Measurements from ENCODE around the gene SLC22A31. TPM values are rescaled to one million over a fixed set of nuclear protein-coding genes. Genes with fewer than 3 reads are reported as not detected.

The SLC22A31 gene
- total RNA-seq, 1 experiment from 2014 or later, result not detected

- peaks cover 7% of the 10 kb centered on the region for H3K4me1 ChIP-seq (ENCODE audit: low read length)
- DNase-seq, result no peak
- no peaks in the 10 kb centered on the region for H3K9me3 ChIP-seq (ENCODE audit: low read length)
- peaks cover 4% of the 10 kb centered on the region for H3K79me2 ChIP-seq (ENCODE audit: low read length)
- no peak overlapping the region for H3K4me3 ChIP-seq (ENCODE audit: low read length)
- H4K20me1 ChIP-seq (ENCODE audit: insufficient read depth, low read depth, low read length), result no peaks in the 10 kb centered on the region
- no peak overlapping the region for H3K9ac ChIP-seq (ENCODE audit: low read length)
- no peak overlapping the region for H3K4me2 ChIP-seq (ENCODE audit: low read depth, low read length, poor library complexity, severe bottlenecking)
- H2AFZ ChIP-seq (ENCODE audit: low read length), result no peak overlapping the region
- no peaks in the 10 kb centered on the region for H3K9me2 ChIP-seq (replicated peaks; ENCODE audit: insufficient read depth, low read length)
- H3K27me3 ChIP-seq (ENCODE audit: low read length), result no peaks in the 10 kb centered on the region
- H3K36me3 ChIP-seq (ENCODE audit: insufficient read depth, low read length), result no peaks in the 10 kb centered on the region
- H3K27ac ChIP-seq (ENCODE audit: low read length), result no peak overlapping the region
Measured at GRCh38 chr16:89242795-89243200, 42.5 kb upstream of the SLC22A31 start.

DNA sequence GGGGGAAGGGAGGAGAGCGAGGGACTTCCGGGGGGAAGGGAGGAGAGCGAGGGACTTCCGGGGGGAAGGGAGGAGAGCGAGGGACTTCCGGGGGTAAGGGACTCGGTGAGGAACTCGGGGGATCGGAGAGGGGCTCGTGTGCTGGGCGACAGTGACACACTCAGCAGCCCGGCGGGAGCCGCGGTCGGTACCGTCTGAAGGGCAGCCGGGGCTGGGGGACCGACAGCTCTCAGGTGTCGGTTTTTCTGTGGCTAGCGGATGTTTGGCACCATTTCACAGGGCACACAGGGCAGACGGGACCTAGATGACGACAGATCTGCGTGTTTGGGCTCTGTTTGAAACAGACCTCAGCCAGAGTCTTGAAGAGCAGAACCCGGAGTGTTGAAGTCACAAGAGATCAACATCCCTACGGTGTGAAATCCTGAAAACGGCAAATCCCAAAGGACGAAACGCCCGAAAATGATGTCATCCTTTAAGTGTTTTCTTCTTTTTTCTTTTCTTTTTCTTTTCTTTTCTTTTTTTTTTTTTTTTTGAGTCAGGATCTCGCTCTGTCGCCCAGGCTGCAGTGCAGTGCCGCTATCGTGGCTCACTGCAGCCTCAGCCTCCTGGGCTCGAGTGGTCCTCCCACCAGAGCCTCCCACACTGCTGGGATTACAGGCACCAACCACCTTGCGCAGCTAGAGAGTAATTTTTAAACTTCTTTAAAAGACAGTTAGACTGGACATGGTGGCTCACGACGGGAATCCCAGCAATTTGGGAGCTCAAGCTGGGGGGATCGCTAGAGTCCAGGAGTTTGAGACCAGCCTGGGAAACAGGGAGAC is 41.1 kb upstream of the SLC22A31 start:
- Histone ChIP-seq H2AFZ (ENCODE audit: low read length) (no peak overlapping the region), H3K4me2 (ENCODE audit: low read depth, low read length, poor library complexity, severe bottlenecking) (peak overlapping the region; percentile 94), H3K4me1 (ENCODE audit: low read length) (peaks cover 7% of the 10 kb centered on the region), H3K9ac (ENCODE audit: low read length) (peak overlapping the region; percentile 99), H3K4me3 (ENCODE audit: low read length) (peak overlapping the region; percentile 87), H3K79me2 (ENCODE audit: low read length) (peaks cover 4% of the 10 kb centered on the region), H3K27me3 (ENCODE audit: low read length) (no peaks in the 10 kb centered on the region), H3K27ac (ENCODE audit: low read length) (peak overlapping the region; percentile 70), H3K9me2 (replicated peaks; ENCODE audit: insufficient read depth, low read length) (no peaks in the 10 kb centered on the region), H3K36me3 (ENCODE audit: insufficient read depth, low read length) (no peaks in the 10 kb centered on the region), H4K20me1 (ENCODE audit: insufficient read depth, low read depth, low read length) (no peaks in the 10 kb centered on the region), H3K9me3 (ENCODE audit: low read length) (no peaks in the 10 kb centered on the region)
- DNase-seq, result peak; percentile 87

DNA sequence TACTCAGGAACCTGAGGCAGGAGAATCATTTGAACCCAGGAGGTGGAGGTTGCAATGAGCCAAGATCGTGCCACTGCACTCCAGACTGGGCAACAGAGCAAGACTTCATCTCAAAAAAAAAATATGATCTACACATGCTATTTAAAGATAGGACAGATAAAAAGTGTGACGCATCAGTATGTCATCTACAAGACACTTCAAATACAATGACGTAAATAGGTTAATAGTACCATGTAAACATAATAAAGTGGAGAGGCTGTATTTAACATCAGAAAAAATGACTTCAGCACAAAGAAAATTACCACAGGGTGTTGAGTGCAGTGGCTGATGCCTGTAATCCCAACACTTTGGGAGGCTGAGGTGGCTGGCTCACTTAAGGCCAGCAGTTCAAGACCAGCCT is 37.4 kb upstream of the SLC22A31 start:
- Histone ChIP-seq H3K27ac (ENCODE audit: low read length) (no peak overlapping the region), H3K36me3 (ENCODE audit: insufficient read depth, low read length) (peaks cover 5% of the 10 kb centered on the region; the same call in 1 of the 2 replicates), H3K9me2 (replicated peaks; ENCODE audit: insufficient read depth, low read length) (no peaks in the 10 kb centered on the region), H3K4me1 (ENCODE audit: low read length) (peaks cover 7% of the 10 kb centered on the region), H3K27me3 (ENCODE audit: low read length) (no peaks in the 10 kb centered on the region), H3K4me3 (ENCODE audit: low read length) (no peak overlapping the region), H3K9ac (ENCODE audit: low read length) (no peak overlapping the region), H2AFZ (ENCODE audit: low read length) (no peak overlapping the region), H3K9me3 (ENCODE audit: low read length) (no peaks in the 10 kb centered on the region), H3K4me2 (ENCODE audit: low read depth, low read length, poor library complexity, severe bottlenecking) (no peak overlapping the region), H4K20me1 (ENCODE audit: insufficient read depth, low read depth, low read length) (no peaks in the 10 kb centered on the region), H3K79me2 (ENCODE audit: low read length) (peaks cover 4% of the 10 kb centered on the region)
- no peak for DNase-seq

GRCh38 chr16:89233678-89234490 is 33.5 kb upstream of the SLC22A31 start:
- H3K9me3 ChIP-seq (ENCODE audit: low read length), result peaks cover 2% of the 10 kb centered on the region; the same call in 1 of the 2 replicates
- no peaks in the 10 kb centered on the region for H4K20me1 ChIP-seq (ENCODE audit: insufficient read depth, low read depth, low read length)
- no peak overlapping the region for H3K4me3 ChIP-seq (ENCODE audit: low read length)
- no peaks in the 10 kb centered on the region for H3K27me3 ChIP-seq (ENCODE audit: low read length)
- H3K9me2 ChIP-seq (replicated peaks; ENCODE audit: insufficient read depth, low read length), result no peaks in the 10 kb centered on the region
- DNase-seq, result no peak
- H3K9ac ChIP-seq (ENCODE audit: low read length), result no peak overlapping the region
- H3K27ac ChIP-seq (ENCODE audit: low read length), result no peak overlapping the region
- no peaks in the 10 kb centered on the region for H3K79me2 ChIP-seq (ENCODE audit: low read length)
- H2AFZ ChIP-seq (ENCODE audit: low read length), result no peak overlapping the region
- H3K36me3 ChIP-seq (ENCODE audit: insufficient read depth, low read length), result peaks cover 27% of the 10 kb centered on the region
- H3K4me1 ChIP-seq (ENCODE audit: low read length), result no peaks in the 10 kb centered on the region
- H3K4me2 ChIP-seq (ENCODE audit: low read depth, low read length, poor library complexity, severe bottlenecking), result no peak overlapping the region

GRCh38 chr16:89232107-89232506 is 31.8 kb upstream of the SLC22A31 start:
- Histone ChIP-seq H3K27ac (ENCODE audit: low read length) (no peak overlapping the region), H3K4me1 (ENCODE audit: low read length) (no peaks in the 10 kb centered on the region), H3K36me3 (ENCODE audit: insufficient read depth, low read length) (peaks cover 44% of the 10 kb centered on the region), H4K20me1 (ENCODE audit: insufficient read depth, low read depth, low read length) (no peaks in the 10 kb centered on the region), H3K9me3 (ENCODE audit: low read length) (peaks cover 19% of the 10 kb centered on the region), H3K9ac (ENCODE audit: low read length) (no peak overlapping the region), H3K4me2 (ENCODE audit: low read depth, low read length, poor library complexity, severe bottlenecking) (no peak overlapping the region), H3K4me3 (ENCODE audit: low read length) (no peak overlapping the region), H3K9me2 (replicated peaks; ENCODE audit: insufficient read depth, low read length) (no peaks in the 10 kb centered on the region), H3K79me2 (ENCODE audit: low read length) (no peaks in the 10 kb centered on the region), H2AFZ (ENCODE audit: low read length) (no peak overlapping the region), H3K27me3 (ENCODE audit: low read length) (no peaks in the 10 kb centered on the region)
- DNase-seq, result no peak

DNA sequence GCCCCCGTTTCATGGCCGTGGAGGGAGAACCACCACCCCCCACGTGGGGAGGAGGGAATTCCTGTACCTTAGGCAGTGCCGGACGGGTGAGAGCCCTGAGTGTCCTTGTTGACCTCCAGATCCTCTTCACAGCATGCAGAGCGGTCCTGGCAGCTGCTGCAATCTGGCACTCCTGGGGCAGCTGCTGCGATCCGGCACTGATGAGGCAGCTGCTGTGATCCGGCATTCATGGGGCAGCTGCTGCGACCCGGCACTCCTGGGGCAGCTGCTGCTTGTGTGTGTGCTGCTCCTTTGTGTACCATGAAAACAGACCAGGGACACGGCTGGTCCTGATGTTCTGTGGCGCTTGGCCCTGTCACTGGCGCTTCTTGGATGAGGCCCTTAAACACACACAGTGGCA is 29.9 kb upstream of the SLC22A31 start:
- no peak overlapping the region for H2AFZ ChIP-seq (ENCODE audit: low read length)
- H3K9ac ChIP-seq (ENCODE audit: low read length), result no peak overlapping the region
- H3K27ac ChIP-seq (ENCODE audit: low read length), result no peak overlapping the region
- H4K20me1 ChIP-seq (ENCODE audit: insufficient read depth, low read depth, low read length), result no peaks in the 10 kb centered on the region
- H3K9me2 ChIP-seq (replicated peaks; ENCODE audit: insufficient read depth, low read length), result no peaks in the 10 kb centered on the region
- H3K36me3 ChIP-seq (ENCODE audit: insufficient read depth, low read length), result peaks cover 58% of the 10 kb centered on the region
- no peaks in the 10 kb centered on the region for H3K4me1 ChIP-seq (ENCODE audit: low read length)
- no peak overlapping the region for H3K4me3 ChIP-seq (ENCODE audit: low read length)
- H3K4me2 ChIP-seq (ENCODE audit: low read depth, low read length, poor library complexity, severe bottlenecking), result no peak overlapping the region
- no peaks in the 10 kb centered on the region for H3K27me3 ChIP-seq (ENCODE audit: low read length)
- no peaks in the 10 kb centered on the region for H3K79me2 ChIP-seq (ENCODE audit: low read length)
- H3K9me3 ChIP-seq (ENCODE audit: low read length), result peaks cover 25% of the 10 kb centered on the region
- DNase-seq, result no peak

DNA sequence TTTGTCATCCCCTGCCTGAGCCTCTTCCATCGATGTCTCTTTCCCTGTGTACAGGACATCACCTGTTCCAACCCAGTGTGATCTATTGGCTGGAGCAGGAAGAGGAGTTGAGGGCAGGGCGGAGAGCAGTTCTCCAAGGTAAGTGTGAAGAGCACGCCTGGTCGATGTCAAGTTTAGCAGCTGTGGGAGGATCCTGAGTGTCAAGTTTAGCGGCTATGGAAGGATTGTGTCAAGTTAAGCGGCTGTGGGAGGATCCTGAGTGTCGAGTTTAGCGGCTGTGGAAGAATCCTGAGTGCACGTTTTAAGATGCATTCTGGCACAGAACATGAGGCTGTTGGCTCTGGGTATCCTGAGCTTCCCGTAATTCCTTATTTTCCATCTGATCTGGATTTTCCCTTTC is 24.3 kb upstream of the SLC22A31 start:
- Histone ChIP-seq H3K4me1 (ENCODE audit: low read length) (no peaks in the 10 kb centered on the region), H3K9ac (ENCODE audit: low read length) (no peak overlapping the region), H3K4me2 (ENCODE audit: low read depth, low read length, poor library complexity, severe bottlenecking) (no peak overlapping the region), H3K27me3 (ENCODE audit: low read length) (no peaks in the 10 kb centered on the region), H2AFZ (ENCODE audit: low read length) (no peak overlapping the region), H3K9me3 (ENCODE audit: low read length) (peaks cover 25% of the 10 kb centered on the region), H3K9me2 (replicated peaks; ENCODE audit: insufficient read depth, low read length) (no peaks in the 10 kb centered on the region), H4K20me1 (ENCODE audit: insufficient read depth, low read depth, low read length) (no peaks in the 10 kb centered on the region), H3K4me3 (ENCODE audit: low read length) (no peak overlapping the region), H3K27ac (ENCODE audit: low read length) (no peak overlapping the region), H3K36me3 (ENCODE audit: insufficient read depth, low read length) (peaks cover 36% of the 10 kb centered on the region), H3K79me2 (ENCODE audit: low read length) (no peaks in the 10 kb centered on the region)
- no peak for DNase-seq

- H3K79me2 ChIP-seq (ENCODE audit: low read length), result peaks cover 5% of the 10 kb centered on the region
- no peaks in the 10 kb centered on the region for H3K9me2 ChIP-seq (replicated peaks; ENCODE audit: insufficient read depth, low read length)
- no peaks in the 10 kb centered on the region for H3K27me3 ChIP-seq (ENCODE audit: low read length)
- H2AFZ ChIP-seq (ENCODE audit: low read length), result no peak overlapping the region
- H3K4me2 ChIP-seq (ENCODE audit: low read depth, low read length, poor library complexity, severe bottlenecking), result no peak overlapping the region
- no peak for DNase-seq
- H3K9ac ChIP-seq (ENCODE audit: low read length), result no peak overlapping the region
- no peak overlapping the region for H3K27ac ChIP-seq (ENCODE audit: low read length)
- peaks cover 4% of the 10 kb centered on the region for H3K4me1 ChIP-seq (ENCODE audit: low read length)
- no peak overlapping the region for H3K4me3 ChIP-seq (ENCODE audit: low read length)
- H3K9me3 ChIP-seq (ENCODE audit: low read length), result peaks cover 14% of the 10 kb centered on the region
- H3K36me3 ChIP-seq (ENCODE audit: insufficient read depth, low read length), result peaks cover 25% of the 10 kb centered on the region
- H4K20me1 ChIP-seq (ENCODE audit: insufficient read depth, low read depth, low read length), result no peaks in the 10 kb centered on the region
Measured at GRCh38 chr16:89222931-89223330, 22.6 kb upstream of the SLC22A31 start.

Data from Karpas-422 (cell line).